GM12878 (cell line): ENCODE measurements around the gene AP1S3. TPM values are rescaled to one million over a fixed set of nuclear protein-coding genes. Genes with fewer than 3 reads are reported as not detected.

Source experiments
- ATAC-seq: fragments of 200-7000 bp; cut with Tn5 transposase; 3 replicates; pipeline ENCODE4 v1.9.1; 2020; ENCODE audit warnings: mild to moderate bottlenecking, moderate library complexity
- BruUV-seq: library from RNA; stranded (reverse); fragments of 400-500 nt; replicated peaks from 2 replicates; lab custom pipeline; 2021; lab: Mats Ljungman, UMichigan
- CTCF ChIA-PET: fragments of 300-600 bp; sonication (Branson Sonifier 250); formaldehyde crosslinking; extraction: SDS; loops from one replicate; lab custom pipeline; 2021; ENCODE audit warnings: inconsistent platforms; lab: Yijun Ruan, JAX
- POLR2A ChIA-PET: fragments of 350-600 bp; formaldehyde crosslinking; extraction: SDS; loops from one replicate; lab custom pipeline; 2021; ENCODE audit warnings: inconsistent platforms; lab: Charles Lee
- RAD21 ChIA-PET: fragments of 300-600 bp; sonication (Branson Sonifier 250); formaldehyde crosslinking; loops from one replicate; lab custom pipeline; 2023; ENCODE audit warnings: antibody characterized with exemption; ENCODE audit not compliant: unreplicated experiment; lab: Charles Lee
- SMC1A ChIA-PET: fragments of 300-600 bp; sonication (Branson Sonifier 250); formaldehyde crosslinking; loops from one replicate; lab custom pipeline; 2023; ENCODE audit not compliant: unreplicated experiment, uncharacterized antibody; lab: Charles Lee
- DNase-seq: peaks from one replicate; pipeline ENCODE4 v3.0.0-alpha.2; 2011; ENCODE audit warnings: low read depth, low spot score
- FAIRE-seq: peaks from 3 replicates; lab custom pipeline; 2011; peaks lifted over from hg19 to GRCh38; lab: Jason Lieb, UNC
- H2AFZ ChIP-seq: 2 replicates; pipeline ENCODE4 v1.6.0; 2011; ENCODE audit warnings: low read depth, low read length, control low read depth; ENCODE audit not compliant: control insufficient read depth
- H3K27ac ChIP-seq: 2 replicates; pipeline ENCODE4 v1.5.1; 2011; ENCODE audit warnings: control low read depth; ENCODE audit not compliant: control insufficient read depth, insufficient read depth
- H3K27me3 ChIP-seq, 2 experiments: replicated peaks in 1 of 2; 2 replicates each; pipeline versions ENCODE4 v1.6.0 to v1.6.1; 2011; ENCODE audit warnings: low read length in 1 of 2; ENCODE audit not compliant: control insufficient read depth in 2 of 2, insufficient read depth in 2 of 2
- H3K36me3 ChIP-seq, 2 experiments: 2 replicates each; pipeline ENCODE4 v1.5.1; 2011; ENCODE audit warnings: low read length in 1 of 2; ENCODE audit not compliant: control insufficient read depth in 2 of 2, insufficient read depth in 2 of 2
- H3K4me1 ChIP-seq: 2 replicates; pipeline ENCODE4 v1.6.1; 2011; ENCODE audit warnings: mild to moderate bottlenecking, low read length, moderate library complexity, mixed read lengths; ENCODE audit not compliant: control insufficient read depth, insufficient read depth
- H3K4me2 ChIP-seq: 2 replicates; pipeline ENCODE4 v1.6.0; 2011; ENCODE audit warnings: control low read depth; ENCODE audit not compliant: control insufficient read depth, insufficient read depth
- H3K4me3 ChIP-seq: fragments of 200-600 bp; sonication (generic); 2 replicates; pipeline ENCODE4 v1.5.1; 2016
- H3K79me2 ChIP-seq: 2 replicates; pipeline ENCODE4 v1.6.0; 2011; ENCODE audit warnings: low read length; ENCODE audit not compliant: control insufficient read depth, insufficient read depth
- H3K9ac ChIP-seq: 2 replicates; pipeline ENCODE4 v1.8.0; 2011; ENCODE audit warnings: low read length, control low read depth, mixed read lengths; ENCODE audit not compliant: control insufficient read depth, insufficient read depth
- H3K9me3 ChIP-seq: replicated peaks from 3 replicates; pipeline ENCODE4 v1.5.1; 2011; ENCODE audit warnings: mild to moderate bottlenecking, low read length; ENCODE audit not compliant: control insufficient read depth, insufficient read depth
- H4K20me1 ChIP-seq: 2 replicates; pipeline ENCODE4 v1.6.0; 2011; ENCODE audit not compliant: control insufficient read depth, insufficient read depth
- BHLHE40 ChIP-seq, 2 experiments: fragments of 450-650 bp in 1 of 2; IDR thresholded peaks; 2 replicates each; pipeline ENCODE4 v1.6.1; 2011 to 2017; ENCODE audit warnings: low read depth in 2 of 2, borderline replicate concordance in 1 of 2, improper control_type of control experiment in 1 of 2, low read length in 1 of 2, mild to moderate bottlenecking in 1 of 2
- EP300 ChIP-seq, 2 experiments: fragments of 150-350 bp in 1 of 2; IDR thresholded peaks; 2 replicates each; pipeline ENCODE4 v1.6.1; 2011 to 2012; ENCODE audit warnings: low read depth in 2 of 2, low read length in 2 of 2, borderline replicate concordance in 1 of 2, improper control_type of control experiment in 1 of 2, inconsistent platforms in 1 of 2; ENCODE audit not compliant: control insufficient read depth in 1 of 2
- GATAD2B ChIP-seq: fragments of 450-650 bp; conservative IDR thresholded peaks from 2 replicates; pipeline ENCODE4 v1.6.1; 2017; ENCODE audit warnings: low read depth, mild to moderate bottlenecking, moderate library complexity
- IKZF2 ChIP-seq, 2 experiments: fragments of 450-650 bp; IDR thresholded peaks; 2 replicates each; pipeline ENCODE4 v1.6.1; 2017; ENCODE audit warnings: mild to moderate bottlenecking in 2 of 2, moderate library complexity in 2 of 2
- MEF2B ChIP-seq: fragments of 450-650 bp; IDR thresholded peaks from 2 replicates; pipeline ENCODE4 v1.6.1; 2018; ENCODE audit warnings: mild to moderate bottlenecking, moderate library complexity; ENCODE audit not compliant: partially characterized antibody, poor library complexity, severe bottlenecking
- MTA2 ChIP-seq: fragments of 450-650 bp; IDR thresholded peaks from 2 replicates; pipeline ENCODE4 v1.6.1; 2016; ENCODE audit warnings: low read depth, mild to moderate bottlenecking, moderate library complexity
- NFYA ChIP-seq: IDR thresholded peaks from 2 replicates; pipeline ENCODE4 v1.6.1; 2011; ENCODE audit warnings: low read depth, mild to moderate bottlenecking, low read length, improper control_type of control experiment, borderline replicate concordance
- NRF1 ChIP-seq: conservative IDR thresholded peaks from 2 replicates; pipeline ENCODE4 v1.6.1; 2011; ENCODE audit warnings: mild to moderate bottlenecking, low read depth, low read length, improper control_type of control experiment
- POLR2AphosphoS2 ChIP-seq: IDR thresholded peaks from 2 replicates; pipeline ENCODE4 v1.6.1; 2011; ENCODE audit warnings: low read depth, mild to moderate bottlenecking, low read length, improper control_type of control experiment, moderate library complexity
- TAF1 ChIP-seq: IDR thresholded peaks from 2 replicates; pipeline ENCODE4 v1.6.1; 2011; ENCODE audit warnings: mild to moderate bottlenecking, low read depth, low read length, borderline replicate concordance
- ZBED1 ChIP-seq: IDR thresholded peaks from 2 replicates; pipeline ENCODE4 v1.6.1; 2016; ENCODE audit warnings: borderline replicate concordance
- WGBS: methylation state at CpG from one replicate; pipeline ENCODE4 v1.1.6; 2016; ENCODE audit warnings: low lambda C conversion rate; ENCODE audit not compliant: insufficient replicate concordance, insufficient coverage; ENCODE audit errors: missing lambda C conversion rate; 5-methylcytosine and 5-hydroxymethylcytosine counted together
- in situ Hi-C: fragments of 300-500 bp; cut with MboI; formaldehyde crosslinking; loops from 9 replicates; pipeline ENCODE4 v1.14.3; 2018; ENCODE audit warnings: mixed read lengths
- intact Hi-C: fragments of 100-400 bp; cut with micrococcal nuclease; formaldehyde crosslinking; loops from one replicate; pipeline ENCODE4 v1.14.2; 2022; ENCODE audit not compliant: unreplicated experiment
- polyA plus RNA-seq, 11 experiments: library from polyadenylated mRNA; depleted of rRNA in 4 of 11; unstranded in 6 of 11; stranded (reverse) in 5 of 11; fragments of >200 nt; fragmentation: Nextera tagmentation in 4 of 11; fragmentation: Illumina TruSeq in 1 of 11; extraction: Ambion mirVana in 4 of 11; extraction: Trizol in 1 of 11; gene quantifications; 1 replicate in 1 of 11; 2 replicates in 10 of 11; pipeline versions ENCODE4 v1.2.1 to v1.2.3, GENCODE V29; 2011 to 2016; ENCODE audit warnings: inconsistent platforms in 2 of 11, missing spikeins in 2 of 11, low read depth in 1 of 11
- total RNA-seq, 4 experiments: library from RNA; depleted of rRNA in 3 of 4; stranded (reverse); fragments of >200 nt in 3 of 4; fragmentation: Illumina TruSeq in 1 of 4; extraction: Trizol in 1 of 4; gene quantifications; 2 replicates each; pipeline versions ENCODE4 v1.2.1 to v1.2.3, GENCODE V29; 2013 to 2021
- TF ChIP-seq, protein P1 (sequence below): fragments of 450-650 bp; IDR thresholded peaks from 2 replicates; pipeline ENCODE4 v1.6.1; 2017; ENCODE audit warnings: mild to moderate bottlenecking, moderate library complexity

The AP1S3 gene
- total and polyA plus RNA-seq, 10 of the 15 experiments (the other 5 are each of a cell fraction or from before 2014, with no cell fraction given): 2.6 to 14.3 (median 9.2) TPM

- no peak for TF ChIP-seq POLR2AphosphoS2
- TF ChIP-seq ZBED1: no peak
- no peak for TF ChIP-seq NFYA
- no peak for TF ChIP-seq NRF1
- TF ChIP-seq, all 136 proteins: peak for 0
Observed at GRCh38 chr2:223846515-223846914, 9.1 kb upstream of the AP1S3 start (continued).

GRCh38 chr2:223841436-223842190 lies 4.2 kb upstream of the AP1S3 start:
- ChIA-PET CTCF (interaction anchor here (0.8 to 1.4 kb wide), 3 partner anchors 12 to 18 kb away, joined by 3 read pairs; no protein-coding TSS in a partner anchor), POLR2A (no interaction called here), SMC1A (interaction anchor here (1.2 to 1.5 kb wide), 3 partner anchors 12 to 56 kb away, joined by 3 to 5 read pairs (median 4); no protein-coding TSS in a partner anchor), RAD21 (no interaction called here)
- Histone ChIP-seq H3K4me1 (peaks cover 5% of the 10 kb centered on the region; the same call in 1 of the 2 replicates), H3K79me2 (peaks cover 4% of the 10 kb centered on the region; the same call in 1 of the 2 replicates), H2AFZ (peak overlapping the region; percentile 41), H3K4me2 (peak overlapping the region; percentile 35), H3K27ac (no peak overlapping the region), H3K27me3 (no peaks in the 10 kb centered on the region), H3K36me3 (no peaks in the 10 kb centered on the region), H3K4me3 (no peak overlapping the region), H3K9ac (no peak overlapping the region), H4K20me1 (no peaks in the 10 kb centered on the region), H3K9me3 (no peaks in the 10 kb centered on the region)
- intact Hi-C loops (no loop called here), in situ Hi-C loops (no loop called here)
- WGBS: 62% methylated on average over 3 of the region's 3 CpGs
- FAIRE-seq: no peak
- no peak for DNase-seq
- no TSS peak for BruUV-seq
- peak; percentile 21 for ATAC-seq
- TF ChIP-seq MEF2B: peak; percentile 29
- TF ChIP-seq TAF1: no peak
- peak in 1 of 2 experiments; percentile 19; a peak in 1 of 4 replicates for TF ChIP-seq EP300 (IDR thresholded peaks at IDR 0.05; ENCODE audit: borderline replicate concordance in 1 of 2, control insufficient read depth in 1 of 2, low read depth in 2 of 2, low read length in 2 of 2)
- peak; percentile 26; the same call in 1 of the 2 replicates for TF ChIP-seq MTA2
- no peak for TF ChIP-seq GATAD2B
- TF ChIP-seq IKZF2 (IDR thresholded peaks at IDR 0.05): 0 out of 4 replicates have a peak, but pooled peaks of 1 of the 2 experiments have one; percentile 9
- TF ChIP-seq, protein P1, sequence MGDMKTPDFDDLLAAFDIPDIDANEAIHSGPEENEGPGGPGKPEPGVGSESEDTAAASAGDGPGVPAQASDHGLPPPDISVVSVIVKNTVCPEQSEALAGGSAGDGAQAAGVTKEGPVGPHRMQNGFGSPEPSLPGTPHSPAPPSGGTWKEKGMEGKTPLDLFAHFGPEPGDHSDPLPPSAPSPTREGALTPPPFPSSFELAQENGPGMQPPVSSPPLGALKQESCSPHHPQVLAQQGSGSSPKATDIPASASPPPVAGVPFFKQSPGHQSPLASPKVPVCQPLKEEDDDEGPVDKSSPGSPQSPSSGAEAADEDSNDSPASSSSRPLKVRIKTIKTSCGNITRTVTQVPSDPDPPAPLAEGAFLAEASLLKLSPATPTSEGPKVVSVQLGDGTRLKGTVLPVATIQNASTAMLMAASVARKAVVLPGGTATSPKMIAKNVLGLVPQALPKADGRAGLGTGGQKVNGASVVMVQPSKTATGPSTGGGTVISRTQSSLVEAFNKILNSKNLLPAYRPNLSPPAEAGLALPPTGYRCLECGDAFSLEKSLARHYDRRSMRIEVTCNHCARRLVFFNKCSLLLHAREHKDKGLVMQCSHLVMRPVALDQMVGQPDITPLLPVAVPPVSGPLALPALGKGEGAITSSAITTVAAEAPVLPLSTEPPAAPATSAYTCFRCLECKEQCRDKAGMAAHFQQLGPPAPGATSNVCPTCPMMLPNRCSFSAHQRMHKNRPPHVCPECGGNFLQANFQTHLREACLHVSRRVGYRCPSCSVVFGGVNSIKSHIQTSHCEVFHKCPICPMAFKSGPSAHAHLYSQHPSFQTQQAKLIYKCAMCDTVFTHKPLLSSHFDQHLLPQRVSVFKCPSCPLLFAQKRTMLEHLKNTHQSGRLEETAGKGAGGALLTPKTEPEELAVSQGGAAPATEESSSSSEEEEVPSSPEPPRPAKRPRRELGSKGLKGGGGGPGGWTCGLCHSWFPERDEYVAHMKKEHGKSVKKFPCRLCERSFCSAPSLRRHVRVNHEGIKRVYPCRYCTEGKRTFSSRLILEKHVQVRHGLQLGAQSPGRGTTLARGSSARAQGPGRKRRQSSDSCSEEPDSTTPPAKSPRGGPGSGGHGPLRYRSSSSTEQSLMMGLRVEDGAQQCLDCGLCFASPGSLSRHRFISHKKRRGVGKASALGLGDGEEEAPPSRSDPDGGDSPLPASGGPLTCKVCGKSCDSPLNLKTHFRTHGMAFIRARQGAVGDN: 0 out of 2 replicates have a peak, but pooled peaks have one; percentile 22
- TF ChIP-seq BHLHE40 (IDR thresholded peaks at IDR 0.05; ENCODE audit: borderline replicate concordance in 1 of 2, low read depth in 2 of 2, low read length in 1 of 2): peak; percentile 42 to 57; a peak in 2 of 4 replicates
